ENCODE measurements around the gene CA9. TPM values are rescaled to one million over a fixed set of nuclear protein-coding genes. Genes with fewer than 3 reads are reported as not detected.

The CA9 gene
- total RNA-seq, 1 donor from 2014 or later = 1.1 TPM

GRCh38 chr9:35681341-35682002 is 7.7 kb downstream of the CA9 start:
- Mint-ChIP-seq H3K27ac (no peak overlapping the region), H3K27me3 (ENCODE audit: low read depth) (no peaks in the 10 kb centered on the region), H3K36me3 (peaks cover 28% of the 10 kb centered on the region), H3K9me3 (no peaks in the 10 kb centered on the region), H3K4me3 (no peak overlapping the region), H3K4me1 (peaks cover 5% of the 10 kb centered on the region)
- no peak for DNase-seq (ENCODE audit: low spot score in 2 of 2, unreplicated experiment in 2 of 2)
- no peak for TF ChIP-seq CTCF (IDR thresholded peaks at IDR 0.05; ENCODE audit: unreplicated experiment)

- no peak overlapping the region for H3K27ac Mint-ChIP-seq
- H3K27me3 Mint-ChIP-seq (ENCODE audit: low read depth) = no peaks in the 10 kb centered on the region
- H3K36me3 Mint-ChIP-seq = peaks cover 28% of the 10 kb centered on the region
- no peaks in the 10 kb centered on the region for H3K9me3 Mint-ChIP-seq
- peaks cover 10% of the 10 kb centered on the region for H3K4me1 Mint-ChIP-seq
- TF ChIP-seq CTCF (IDR thresholded peaks at IDR 0.05; ENCODE audit: unreplicated experiment) = no peak
- DNase-seq (ENCODE audit: low spot score in 2 of 2, unreplicated experiment in 2 of 2) = no peak
- H3K4me3 Mint-ChIP-seq = no peak overlapping the region
These were observed 8.3 kb downstream of the CA9 start for GRCh38 chr9:35682051-35682450.

- Mint-ChIP-seq H3K9me3 (no peaks in the 10 kb centered on the region), H3K27me3 (ENCODE audit: low read depth) (no peaks in the 10 kb centered on the region), H3K36me3 (peaks cover 32% of the 10 kb centered on the region), H3K4me3 (no peak overlapping the region), H3K4me1 (peaks cover 16% of the 10 kb centered on the region), H3K27ac (peak overlapping the region; percentile 16)
- no peak for DNase-seq (ENCODE audit: low spot score in 2 of 2, unreplicated experiment in 2 of 2)
- no peak for TF ChIP-seq CTCF (IDR thresholded peaks at IDR 0.05; ENCODE audit: unreplicated experiment)
These were observed 9.0 kb downstream of the CA9 start for GRCh38 chr9:35682520-35683315.

GRCh38 chr9:35683323-35683722 is 9.6 kb downstream of the CA9 start:
- H3K27me3 Mint-ChIP-seq (ENCODE audit: low read depth) = no peaks in the 10 kb centered on the region
- TF ChIP-seq CTCF (IDR thresholded peaks at IDR 0.05; ENCODE audit: unreplicated experiment) = no peak
- no peak overlapping the region for H3K27ac Mint-ChIP-seq
- H3K4me1 Mint-ChIP-seq = peaks cover 20% of the 10 kb centered on the region
- H3K36me3 Mint-ChIP-seq = peaks cover 32% of the 10 kb centered on the region
- no peak for DNase-seq (ENCODE audit: low spot score in 2 of 2, unreplicated experiment in 2 of 2)
- no peak overlapping the region for H3K4me3 Mint-ChIP-seq
- H3K9me3 Mint-ChIP-seq = no peaks in the 10 kb centered on the region

GRCh38 chr9:35684921-35685320 is 11.2 kb downstream of the CA9 start:
- Mint-ChIP-seq H3K36me3 (peaks cover 32% of the 10 kb centered on the region), H3K27me3 (ENCODE audit: low read depth) (no peaks in the 10 kb centered on the region), H3K9me3 (no peaks in the 10 kb centered on the region), H3K27ac (no peak overlapping the region), H3K4me3 (no peak overlapping the region), H3K4me1 (peaks cover 30% of the 10 kb centered on the region)
- no peak for DNase-seq (ENCODE audit: low spot score in 2 of 2, unreplicated experiment in 2 of 2)
- TF ChIP-seq CTCF (IDR thresholded peaks at IDR 0.05; ENCODE audit: unreplicated experiment) = no peak
